Parathyroid adenoma (tissue), 2 donors: ENCODE measurements around the gene HHIPL1.

Source experiments
- H2AFZ ChIP-seq: fragments of 300-600 bp; sonication (generic); one replicate; pipeline ENCODE4 v1.7.0; 2017; ENCODE audit warnings: antibody characterized with exemption, mild to moderate bottlenecking
- H3K27ac ChIP-seq: fragments of 300-600 bp; sonication (generic); one replicate; pipeline ENCODE4 v1.7.0; 2017
- H3K27me3 ChIP-seq: fragments of 300-600 bp; sonication (generic); one replicate; pipeline ENCODE4 v1.7.0; 2017; ENCODE audit warnings: low read length; ENCODE audit not compliant: control insufficient read depth, insufficient read depth
- H3K36me3 ChIP-seq: fragments of 300-600 bp; sonication (generic); one replicate; pipeline ENCODE4 v1.7.0; 2017; ENCODE audit warnings: low read length; ENCODE audit not compliant: control insufficient read depth, insufficient read depth
- H3K4me1 ChIP-seq: fragments of 300-600 bp; sonication (generic); one replicate; pipeline ENCODE4 v1.7.0; 2017; ENCODE audit warnings: control low read depth
- H3K4me2 ChIP-seq: fragments of 300-600 bp; sonication (generic); one replicate; pipeline ENCODE4 v1.7.0; 2017; ENCODE audit warnings: low read length
- H3K4me3 ChIP-seq: fragments of 300-600 bp; sonication (generic); one replicate; pipeline ENCODE4 v1.7.0; 2017; ENCODE audit warnings: low read depth, low read length
- H3K79me2 ChIP-seq: fragments of 300-600 bp; sonication (generic); one replicate; pipeline ENCODE4 v1.7.0; 2017; ENCODE audit warnings: control low read depth
- H3K9ac ChIP-seq: fragments of 300-600 bp; sonication (generic); one replicate; pipeline ENCODE4 v1.7.0; 2017; ENCODE audit warnings: mild to moderate bottlenecking
- H3K9me3 ChIP-seq: fragments of 300-600 bp; sonication (generic); one replicate; pipeline ENCODE4 v1.7.0; 2017; ENCODE audit warnings: low read length; ENCODE audit not compliant: control insufficient read depth
- TF ChIP-seq, protein P1 (sequence below): fragments of 300-600 bp; sonication (generic); IDR thresholded peaks from one replicate; pipeline ENCODE4 v1.7.0; 2017; ENCODE audit warnings: antibody characterized with exemption, mild to moderate bottlenecking
- donor health status: primary hyperparathyroidism.

Gene HHIPL1

DNA sequence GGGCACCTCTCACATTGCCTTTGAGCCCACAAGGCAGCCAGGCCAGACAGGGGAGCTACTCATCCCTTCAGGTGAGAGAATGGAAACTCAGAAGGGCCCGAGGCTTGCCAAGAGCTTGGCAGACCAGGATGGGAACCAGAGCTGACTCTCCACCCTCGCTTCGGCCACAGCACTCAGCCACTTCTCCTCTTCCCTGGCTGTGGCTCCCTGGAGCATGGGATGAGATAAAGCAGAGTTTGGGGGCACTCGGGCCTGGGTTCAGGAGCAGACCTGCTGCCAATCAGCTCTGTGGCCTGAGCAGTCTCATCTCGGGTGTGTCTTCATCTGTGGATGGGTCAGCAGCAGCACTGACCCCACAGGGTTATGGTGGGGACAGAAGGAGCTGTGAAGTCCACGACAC, 20.9 kb upstream of the HHIPL1 start:
- Histone ChIP-seq H3K4me3 (no peak overlapping the region), H3K4me1 (no peaks in the 10 kb centered on the region), H3K4me2 (no peak overlapping the region), H3K9ac (no peak overlapping the region), H3K27me3 (no peaks in the 10 kb centered on the region), H3K9me3 (no peaks in the 10 kb centered on the region), H2AFZ (no peak overlapping the region), H3K27ac (no peak overlapping the region), H3K79me2 (no peaks in the 10 kb centered on the region), H3K36me3 (no peaks in the 10 kb centered on the region)
- TF ChIP-seq, protein P1, sequence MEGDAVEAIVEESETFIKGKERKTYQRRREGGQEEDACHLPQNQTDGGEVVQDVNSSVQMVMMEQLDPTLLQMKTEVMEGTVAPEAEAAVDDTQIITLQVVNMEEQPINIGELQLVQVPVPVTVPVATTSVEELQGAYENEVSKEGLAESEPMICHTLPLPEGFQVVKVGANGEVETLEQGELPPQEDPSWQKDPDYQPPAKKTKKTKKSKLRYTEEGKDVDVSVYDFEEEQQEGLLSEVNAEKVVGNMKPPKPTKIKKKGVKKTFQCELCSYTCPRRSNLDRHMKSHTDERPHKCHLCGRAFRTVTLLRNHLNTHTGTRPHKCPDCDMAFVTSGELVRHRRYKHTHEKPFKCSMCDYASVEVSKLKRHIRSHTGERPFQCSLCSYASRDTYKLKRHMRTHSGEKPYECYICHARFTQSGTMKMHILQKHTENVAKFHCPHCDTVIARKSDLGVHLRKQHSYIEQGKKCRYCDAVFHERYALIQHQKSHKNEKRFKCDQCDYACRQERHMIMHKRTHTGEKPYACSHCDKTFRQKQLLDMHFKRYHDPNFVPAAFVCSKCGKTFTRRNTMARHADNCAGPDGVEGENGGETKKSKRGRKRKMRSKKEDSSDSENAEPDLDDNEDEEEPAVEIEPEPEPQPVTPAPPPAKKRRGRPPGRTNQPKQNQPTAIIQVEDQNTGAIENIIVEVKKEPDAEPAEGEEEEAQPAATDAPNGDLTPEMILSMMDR = no peak

DNA sequence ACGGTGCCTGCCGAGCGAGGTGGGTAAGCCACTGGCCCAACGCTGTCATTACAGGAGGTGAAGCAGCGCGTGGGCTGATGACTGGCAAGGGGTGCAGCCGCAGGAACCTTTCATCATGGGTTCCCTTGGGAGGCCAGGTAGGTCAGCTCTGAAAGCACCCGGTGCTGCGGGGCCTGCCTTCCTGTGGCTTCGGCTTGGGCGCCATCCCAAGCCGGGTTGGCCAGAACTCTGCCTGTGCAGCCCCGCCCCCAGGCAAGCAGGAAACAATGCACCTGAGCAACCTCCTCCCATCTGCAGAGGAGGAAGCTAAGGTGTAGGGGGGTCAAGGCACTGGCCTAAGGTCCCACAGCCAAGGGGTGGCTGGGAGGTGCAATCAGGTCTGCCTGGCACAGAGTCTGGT, 20.0 kb upstream of the HHIPL1 start:
- no peaks in the 10 kb centered on the region for H3K4me1 ChIP-seq
- H3K36me3 ChIP-seq = no peaks in the 10 kb centered on the region
- no peak overlapping the region for H3K9ac ChIP-seq
- H2AFZ ChIP-seq = no peak overlapping the region
- no peak overlapping the region for H3K4me3 ChIP-seq
- H3K9me3 ChIP-seq = no peaks in the 10 kb centered on the region
- no peaks in the 10 kb centered on the region for H3K79me2 ChIP-seq
- H3K27ac ChIP-seq = no peak overlapping the region
- no peaks in the 10 kb centered on the region for H3K27me3 ChIP-seq
- TF ChIP-seq, protein P1 = no peak
- H3K4me2 ChIP-seq = no peak overlapping the region

DNA sequence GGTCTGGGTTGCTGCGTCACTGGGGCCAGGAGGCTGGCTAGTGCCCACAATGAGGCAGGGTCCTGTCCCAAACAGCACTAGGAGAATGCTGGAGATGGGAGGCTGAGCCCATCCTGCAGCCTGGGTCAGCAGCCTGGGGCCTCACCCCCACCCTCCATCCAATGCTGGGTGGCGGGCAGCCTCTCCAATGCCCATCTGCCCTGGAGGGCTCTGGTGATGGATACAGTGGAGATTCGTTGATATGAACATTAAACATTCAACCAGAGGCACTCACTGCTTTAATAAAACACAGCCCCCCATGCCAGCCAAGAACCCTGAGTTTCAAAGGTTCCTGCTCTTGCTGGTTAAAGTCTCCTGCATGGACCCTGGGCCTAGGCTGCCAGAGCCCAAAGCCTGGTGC, 19.5 kb upstream of the HHIPL1 start:
- no peaks in the 10 kb centered on the region for H3K79me2 ChIP-seq
- H3K4me2 ChIP-seq = no peak overlapping the region
- TF ChIP-seq, protein P1 = no peak
- H3K4me1 ChIP-seq = no peaks in the 10 kb centered on the region
- no peaks in the 10 kb centered on the region for H3K36me3 ChIP-seq
- no peak overlapping the region for H2AFZ ChIP-seq
- no peaks in the 10 kb centered on the region for H3K27me3 ChIP-seq
- no peak overlapping the region for H3K27ac ChIP-seq
- no peak overlapping the region for H3K9ac ChIP-seq
- H3K9me3 ChIP-seq = no peaks in the 10 kb centered on the region
- no peak overlapping the region for H3K4me3 ChIP-seq

DNA sequence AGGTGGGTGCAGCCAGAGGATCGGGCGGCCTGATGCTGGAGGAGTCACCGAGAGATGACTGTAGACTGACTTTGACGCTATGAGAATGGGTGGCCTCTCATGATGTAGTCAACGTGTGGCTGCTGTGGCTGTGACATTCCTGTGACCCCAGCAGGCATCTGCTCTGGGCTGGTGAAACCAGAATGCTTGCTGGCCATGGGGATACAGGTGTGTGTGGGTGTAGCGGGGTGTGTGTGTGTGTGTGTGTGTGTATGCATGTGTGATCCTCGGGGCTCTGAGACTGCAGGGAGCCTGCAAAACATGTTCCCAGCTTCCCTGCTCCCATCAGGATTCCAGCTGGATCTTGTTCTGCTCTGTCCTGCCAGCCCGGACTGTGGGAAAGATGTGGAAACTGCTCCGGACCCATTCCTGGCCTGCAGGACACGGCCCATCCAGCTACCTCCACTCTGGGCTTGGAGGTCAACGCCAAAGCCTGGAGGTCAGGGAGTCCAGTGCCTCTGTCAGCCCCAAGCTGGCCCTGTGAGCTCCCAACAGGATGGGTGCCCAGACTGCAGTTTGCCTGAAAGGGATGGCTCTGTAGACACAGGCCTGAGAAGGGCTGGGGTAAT, 18.8 kb upstream of the HHIPL1 start:
- no peaks in the 10 kb centered on the region for H3K79me2 ChIP-seq
- H3K27ac ChIP-seq = no peak overlapping the region
- H3K27me3 ChIP-seq = no peaks in the 10 kb centered on the region
- no peak overlapping the region for H3K9ac ChIP-seq
- H3K4me1 ChIP-seq = no peaks in the 10 kb centered on the region
- H3K4me2 ChIP-seq = no peak overlapping the region
- H2AFZ ChIP-seq = no peak overlapping the region
- H3K36me3 ChIP-seq = no peaks in the 10 kb centered on the region
- no peaks in the 10 kb centered on the region for H3K9me3 ChIP-seq
- TF ChIP-seq, protein P1 = no peak
- no peak overlapping the region for H3K4me3 ChIP-seq

DNA sequence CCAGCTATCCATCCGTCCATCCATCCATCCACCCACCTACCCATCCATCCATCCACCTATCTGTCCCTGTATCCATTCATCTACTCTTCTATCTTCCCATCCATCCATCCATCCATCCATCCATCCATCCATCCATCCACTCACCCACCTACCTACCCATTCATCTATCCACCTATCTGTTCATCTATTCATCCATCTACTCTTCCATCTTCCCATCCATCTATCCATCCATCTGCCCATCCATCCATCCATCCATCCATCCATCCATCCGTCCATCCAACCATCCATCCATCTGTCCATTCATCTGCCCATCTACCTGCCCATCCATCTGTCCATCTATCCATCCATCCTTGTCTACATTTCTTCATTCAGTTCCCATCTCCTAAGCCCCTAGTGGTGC, 17.8 kb upstream of the HHIPL1 start:
- Histone ChIP-seq H3K4me2 (no peak overlapping the region), H3K27me3 (no peaks in the 10 kb centered on the region)
- TF ChIP-seq, protein P1 = no peak

More for the DNA sequence above, 17.8 kb upstream of the HHIPL1 start:
- H2AFZ ChIP-seq = no peak overlapping the region
- no peaks in the 10 kb centered on the region for H3K79me2 ChIP-seq
- no peak overlapping the region for H3K27ac ChIP-seq
- H3K4me3 ChIP-seq = no peak overlapping the region
- H3K9ac ChIP-seq = no peak overlapping the region
- no peaks in the 10 kb centered on the region for H3K9me3 ChIP-seq
- H3K4me1 ChIP-seq = no peaks in the 10 kb centered on the region
- H3K36me3 ChIP-seq = no peaks in the 10 kb centered on the region
